HCT116 (cell line): ENCODE results near the gene ADAMTSL2. TPM values are rescaled to one million over a fixed set of nuclear protein-coding genes. Genes with fewer than 3 reads are reported as not detected.

Experiments
- ATAC-seq: fragments of 200-7000 bp; cut with Tn5 transposase; 2 replicates; pipeline ENCODE4 v1.9.1; 2020; ENCODE audit warnings: mild to moderate bottlenecking, moderate library complexity
- BruUV-seq: library from RNA; stranded (reverse); fragments of 400-500 nt; replicated peaks from 2 replicates; lab custom pipeline; 2021; lab: Mats Ljungman, UMichigan
- CTCF ChIA-PET: fragments of 300-600 bp; sonication (Branson Sonifier 250); formaldehyde crosslinking; loops from one replicate; lab custom pipeline; 2021; ENCODE audit warnings: antibody characterized with exemption; lab: Charles Lee
- POLR2A ChIA-PET: fragments of 300-600, 350-600 bp; sonication (Branson Sonifier 250); formaldehyde crosslinking; loops from one replicate; lab custom pipeline; 2021; ENCODE audit warnings: antibody characterized with exemption; lab: Charles Lee
- RAD21 ChIA-PET, 2 experiments: fragments of 300-600 bp; sonication (Branson Sonifier 250); formaldehyde crosslinking; loops; one replicate each; lab custom pipeline; 2023; ENCODE audit warnings: low total read pairs in 2 of 2; ENCODE audit not compliant: uncharacterized antibody in 2 of 2, unreplicated experiment in 2 of 2, low non-redundant PET in 1 of 2; lab: Charles Lee
- DNase-seq: peaks from one replicate; pipeline ENCODE4 v3.0.0-alpha.2; 2010; ENCODE audit warnings: low read depth, low spot score
- H2AFZ ChIP-seq: fragments of 200-600 bp; shearing (Covaris generic), sonication (generic); 2 replicates; pipeline ENCODE4 v1.6.1; 2017; ENCODE audit warnings: low read depth, mixed run types, mixed read lengths, antibody characterized with exemption, low read length; ENCODE audit not compliant: poor library complexity, severe bottlenecking
- H3K27ac ChIP-seq: 2 replicates; pipeline ENCODE4 v1.5.1; 2012; ENCODE audit warnings: low read depth, low read length
- H3K27me3 ChIP-seq: fragments of 200-600 bp; sonication (generic); 2 replicates; pipeline ENCODE4 v1.6.1; 2016; ENCODE audit warnings: mixed run types, low read length, mixed read lengths; ENCODE audit not compliant: insufficient read depth
- H3K36me3 ChIP-seq, 2 experiments: fragments of 200-500 bp in 1 of 2; fragments of 200-600 bp in 1 of 2; sonication (Bioruptor generic) in 1 of 2; sonication (generic) in 1 of 2; 2 replicates each; pipeline versions ENCODE4 v1.5.1 to v1.6.1; 2014 to 2016; ENCODE audit warnings: low read length in 2 of 2, inconsistent platforms in 1 of 2, mixed read lengths in 1 of 2, mixed run types in 1 of 2; ENCODE audit not compliant: insufficient read depth in 2 of 2, control insufficient read depth in 1 of 2
- H3K4me1 ChIP-seq, 2 experiments: fragments of 200-600 bp in 1 of 2; sonication (generic) in 1 of 2; 2 replicates each; pipeline versions ENCODE4 v1.5.1 to v1.6.1; 2012 to 2017; ENCODE audit warnings: low read length in 2 of 2, inconsistent platforms in 1 of 2, mild to moderate bottlenecking in 1 of 2, mixed read lengths in 1 of 2, mixed run types in 1 of 2, moderate library complexity in 1 of 2; ENCODE audit not compliant: insufficient read depth in 2 of 2, control insufficient read depth in 1 of 2
- H3K4me2 ChIP-seq: fragments of 200-600 bp; sonication (generic); 2 replicates; pipeline ENCODE4 v1.6.1; 2017; ENCODE audit warnings: mixed run types, low read length, mixed read lengths
- H3K4me3 ChIP-seq, 2 experiments: fragments of 200-600 bp in 1 of 2; sonication (generic) in 1 of 2; replicated peaks in 1 of 2; 2 replicates each; pipeline ENCODE4 v1.5.1; 2011 to 2016; ENCODE audit warnings: low read length in 2 of 2, control low read depth in 1 of 2, low read depth in 1 of 2, mild to moderate bottlenecking in 1 of 2, mixed read lengths in 1 of 2, mixed run types in 1 of 2
- H3K79me2 ChIP-seq: fragments of 200-600 bp; sonication (generic); 2 replicates; pipeline ENCODE4 v1.6.1; 2017; ENCODE audit warnings: mild to moderate bottlenecking, mixed run types, low read length, moderate library complexity, mixed read lengths; ENCODE audit not compliant: insufficient read depth
- H3K9ac ChIP-seq: fragments of 200-600 bp; sonication (generic); 2 replicates; pipeline ENCODE4 v1.6.1; 2016; ENCODE audit warnings: low read length, mixed read lengths
- H3K9me2 ChIP-seq: fragments of 200-600 bp; sonication (generic), shearing (Covaris generic); 2 replicates; pipeline ENCODE4 v1.6.1; 2017; ENCODE audit warnings: mixed run types, mild to moderate bottlenecking, moderate library complexity; ENCODE audit not compliant: insufficient read depth
- H3K9me3 ChIP-seq, 2 experiments: fragments of 200-500 bp in 1 of 2; fragments of 200-600 bp in 1 of 2; sonication (Bioruptor generic) in 1 of 2; sonication (generic) in 1 of 2; 2 replicates each; pipeline ENCODE4 v1.6.1; 2014 to 2017; ENCODE audit warnings: low read length in 2 of 2, mixed read lengths in 2 of 2, inconsistent platforms in 1 of 2, low read depth in 1 of 2, mild to moderate bottlenecking in 1 of 2, mixed run types in 1 of 2, moderate library complexity in 1 of 2; ENCODE audit not compliant: control insufficient read depth in 1 of 2, insufficient read depth in 1 of 2
- H4K20me1 ChIP-seq: fragments of 200-600 bp; sonication (generic), shearing (Covaris generic); 2 replicates; pipeline ENCODE4 v1.6.1; 2017; ENCODE audit warnings: mixed run types, mild to moderate bottlenecking, moderate library complexity; ENCODE audit not compliant: insufficient read depth
- CBX3 ChIP-seq: IDR thresholded peaks from 2 replicates; pipeline ENCODE4 v1.6.1; 2012; ENCODE audit warnings: low read depth
- EGR1 ChIP-seq: IDR thresholded peaks from 2 replicates; pipeline ENCODE4 v1.6.1; 2012; ENCODE audit warnings: low read depth
- EZH2 ChIP-seq: fragments of 200-600 bp; sonication (generic); IDR thresholded peaks from 2 replicates; pipeline ENCODE4 v1.6.1; 2017; ENCODE audit warnings: antibody characterized with exemption, mixed run types
- EZH2phosphoT487 ChIP-seq: fragments of 200-600 bp; IDR thresholded peaks from 2 replicates; pipeline ENCODE4 v1.6.1; 2018; ENCODE audit warnings: antibody characterized with exemption, borderline replicate concordance
- FOSL1 ChIP-seq: IDR thresholded peaks from 2 replicates; pipeline ENCODE4 v1.6.1; 2012; ENCODE audit warnings: low read depth
- JUND ChIP-seq: IDR thresholded peaks from 2 replicates; pipeline ENCODE4 v1.6.1; 2012
- TCF7L2 ChIP-seq: IDR thresholded peaks from 2 replicates; pipeline ENCODE4 v1.7.0; 2011; ENCODE audit warnings: borderline replicate concordance, inconsistent platforms; ENCODE audit not compliant: insufficient read depth, insufficient read length; ENCODE audit errors: extremely low read depth
- YY1 ChIP-seq: IDR thresholded peaks from 2 replicates; pipeline ENCODE4 v1.6.1; 2011; ENCODE audit warnings: low read length, low read depth, moderate library complexity, mild to moderate bottlenecking; ENCODE audit not compliant: insufficient replicate concordance; ENCODE audit errors: extremely low read depth
- intact Hi-C: fragments of 100-400 bp; cut with micrococcal nuclease; formaldehyde crosslinking; loops from 2 replicates; pipeline ENCODE4 v1.10.0; 2022
- total RNA-seq: library from RNA; stranded (reverse); gene quantifications from one replicate; pipeline ENCODE4 v1.2.1, GENCODE V29; 2021; ENCODE audit not compliant: unreplicated experiment
- TF ChIP-seq, protein P1 (sequence below): IDR thresholded peaks from 2 replicates; pipeline ENCODE4 v1.6.1; 2011; ENCODE audit warnings: mild to moderate bottlenecking, low read length, moderate library complexity; ENCODE audit not compliant: insufficient replicate concordance; ENCODE audit errors: extremely low read depth
- TF ChIP-seq, protein P2 (sequence below): IDR thresholded peaks from 2 replicates; pipeline ENCODE4 v1.6.1; 2012; ENCODE audit warnings: low read depth

Gene ADAMTSL2
- total RNA-seq, 1 experiment from 2014 or later = not detected

DNA sequence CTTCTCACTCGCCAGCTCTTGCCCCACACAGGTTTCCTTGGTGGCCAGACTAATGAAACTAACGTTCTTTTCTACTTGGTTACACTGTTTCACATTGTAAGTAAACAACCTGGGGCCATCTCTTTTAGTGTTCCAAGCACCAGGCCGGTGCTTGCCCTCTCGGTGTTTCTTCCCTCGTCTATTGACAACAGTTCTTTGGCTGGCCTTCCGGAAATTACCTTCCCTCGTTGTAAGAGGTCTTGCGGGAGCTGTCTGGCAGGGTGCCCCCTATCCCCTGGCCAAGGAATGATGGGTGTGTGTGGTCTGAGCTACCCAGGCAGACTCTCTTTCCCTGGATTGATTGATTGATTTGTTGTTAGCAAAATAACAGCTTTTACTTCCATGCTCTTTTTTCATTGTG lies 8.8 kb upstream of the ADAMTSL2 start:
- intact Hi-C loops = no loop called here
- ChIA-PET POLR2A (no interaction called here), CTCF (no interaction called here), RAD21 (no interaction called here)
- no peak overlapping the region for H3K9ac ChIP-seq
- DNase-seq (no peak), ATAC-seq (no peak)
- no peak overlapping the region for H3K4me2 ChIP-seq
- H3K9me3 ChIP-seq = no peaks in the 10 kb centered on the region
- peaks cover 8 to 24% of the 10 kb centered on the region in 2 experiments; a peak in 3 of 4 replicates for H3K4me1 ChIP-seq
- H3K27me3 ChIP-seq = no peaks in the 10 kb centered on the region
- H3K79me2 ChIP-seq = no peaks in the 10 kb centered on the region
- H3K9me2 ChIP-seq = no peaks in the 10 kb centered on the region
- no peak overlapping the region for H3K27ac ChIP-seq
- H2AFZ ChIP-seq = no peak overlapping the region
- TF ChIP-seq JUND (no peak), EZH2 (no peak), YY1 (no peak), CBX3 (no peak), FOSL1 (no peak), EGR1 (no peak), TCF7L2 (no peak), EZH2phosphoT487 (no peak)
- TF ChIP-seq, protein P1, sequence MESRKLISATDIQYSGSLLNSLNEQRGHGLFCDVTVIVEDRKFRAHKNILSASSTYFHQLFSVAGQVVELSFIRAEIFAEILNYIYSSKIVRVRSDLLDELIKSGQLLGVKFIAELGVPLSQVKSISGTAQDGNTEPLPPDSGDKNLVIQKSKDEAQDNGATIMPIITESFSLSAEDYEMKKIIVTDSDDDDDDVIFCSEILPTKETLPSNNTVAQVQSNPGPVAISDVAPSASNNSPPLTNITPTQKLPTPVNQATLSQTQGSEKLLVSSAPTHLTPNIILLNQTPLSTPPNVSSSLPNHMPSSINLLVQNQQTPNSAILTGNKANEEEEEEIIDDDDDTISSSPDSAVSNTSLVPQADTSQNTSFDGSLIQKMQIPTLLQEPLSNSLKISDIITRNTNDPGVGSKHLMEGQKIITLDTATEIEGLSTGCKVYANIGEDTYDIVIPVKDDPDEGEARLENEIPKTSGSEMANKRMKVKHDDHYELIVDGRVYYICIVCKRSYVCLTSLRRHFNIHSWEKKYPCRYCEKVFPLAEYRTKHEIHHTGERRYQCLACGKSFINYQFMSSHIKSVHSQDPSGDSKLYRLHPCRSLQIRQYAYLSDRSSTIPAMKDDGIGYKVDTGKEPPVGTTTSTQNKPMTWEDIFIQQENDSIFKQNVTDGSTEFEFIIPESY = no peak
- TF ChIP-seq, protein P2, sequence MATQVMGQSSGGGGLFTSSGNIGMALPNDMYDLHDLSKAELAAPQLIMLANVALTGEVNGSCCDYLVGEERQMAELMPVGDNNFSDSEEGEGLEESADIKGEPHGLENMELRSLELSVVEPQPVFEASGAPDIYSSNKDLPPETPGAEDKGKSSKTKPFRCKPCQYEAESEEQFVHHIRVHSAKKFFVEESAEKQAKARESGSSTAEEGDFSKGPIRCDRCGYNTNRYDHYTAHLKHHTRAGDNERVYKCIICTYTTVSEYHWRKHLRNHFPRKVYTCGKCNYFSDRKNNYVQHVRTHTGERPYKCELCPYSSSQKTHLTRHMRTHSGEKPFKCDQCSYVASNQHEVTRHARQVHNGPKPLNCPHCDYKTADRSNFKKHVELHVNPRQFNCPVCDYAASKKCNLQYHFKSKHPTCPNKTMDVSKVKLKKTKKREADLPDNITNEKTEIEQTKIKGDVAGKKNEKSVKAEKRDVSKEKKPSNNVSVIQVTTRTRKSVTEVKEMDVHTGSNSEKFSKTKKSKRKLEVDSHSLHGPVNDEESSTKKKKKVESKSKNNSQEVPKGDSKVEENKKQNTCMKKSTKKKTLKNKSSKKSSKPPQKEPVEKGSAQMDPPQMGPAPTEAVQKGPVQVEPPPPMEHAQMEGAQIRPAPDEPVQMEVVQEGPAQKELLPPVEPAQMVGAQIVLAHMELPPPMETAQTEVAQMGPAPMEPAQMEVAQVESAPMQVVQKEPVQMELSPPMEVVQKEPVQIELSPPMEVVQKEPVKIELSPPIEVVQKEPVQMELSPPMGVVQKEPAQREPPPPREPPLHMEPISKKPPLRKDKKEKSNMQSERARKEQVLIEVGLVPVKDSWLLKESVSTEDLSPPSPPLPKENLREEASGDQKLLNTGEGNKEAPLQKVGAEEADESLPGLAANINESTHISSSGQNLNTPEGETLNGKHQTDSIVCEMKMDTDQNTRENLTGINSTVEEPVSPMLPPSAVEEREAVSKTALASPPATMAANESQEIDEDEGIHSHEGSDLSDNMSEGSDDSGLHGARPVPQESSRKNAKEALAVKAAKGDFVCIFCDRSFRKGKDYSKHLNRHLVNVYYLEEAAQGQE = no peak
- no TSS peak for BruUV-seq
- no peaks in the 10 kb centered on the region for H4K20me1 ChIP-seq
- H3K36me3 ChIP-seq = no peaks in the 10 kb centered on the region
- no peak overlapping the region for H3K4me3 ChIP-seq
